Measurements from ENCODE around the gene MUC6.

DNA sequence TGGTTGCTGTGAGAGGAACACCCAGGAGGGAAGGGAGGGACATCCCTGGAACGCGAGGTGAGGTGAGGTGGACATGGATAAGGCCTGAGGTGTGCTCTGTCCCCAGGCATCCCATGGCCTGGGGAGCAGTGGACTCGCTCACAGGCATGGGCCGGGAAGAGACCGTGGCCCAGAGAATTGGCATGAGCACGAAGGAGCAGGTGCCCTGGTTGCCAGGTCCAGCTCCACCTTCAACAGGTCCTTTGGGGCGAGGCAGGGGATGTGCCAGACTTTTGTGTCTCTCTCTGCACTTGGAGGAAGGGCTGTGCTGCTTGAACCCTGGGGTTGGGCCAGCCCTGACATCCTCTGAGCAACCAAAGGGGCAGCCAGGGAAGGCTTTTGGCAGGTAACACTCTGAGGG, 21.5 kb downstream of the MUC6 start:
- TF ChIP-seq SP1 (IDR thresholded peaks at IDR 0.05; ENCODE audit: low read depth, low read length) (no peak), ASH2L (IDR thresholded peaks at IDR 0.05; ENCODE audit: low read length) (no peak), CREB1 (IDR thresholded peaks at IDR 0.05) (no peak), TEAD4 (IDR thresholded peaks at IDR 0.05; ENCODE audit: low read depth, low read length) (no peak), GABPA (IDR thresholded peaks at IDR 0.05; ENCODE audit: borderline replicate concordance, insufficient read depth, low read length) (no peak), POLR2A (IDR thresholded peaks at IDR 0.05; ENCODE audit: control extremely low read depth in 1 of 2, low read depth in 2 of 2, low read length in 2 of 2) (no peak), POLR2AphosphoS5 (IDR thresholded peaks at IDR 0.05; ENCODE audit: low read depth, low read length) (no peak), HDAC6 (IDR thresholded peaks at IDR 0.05; ENCODE audit: low read depth, low read length) (no peak), RFX5 (IDR thresholded peaks at IDR 0.05; ENCODE audit: borderline replicate concordance, low read depth, low read length) (no peak), BRCA1 (IDR thresholded peaks at IDR 0.05; ENCODE audit: low read depth, low read length) (no peak)
- TF ChIP-seq, protein P1, sequence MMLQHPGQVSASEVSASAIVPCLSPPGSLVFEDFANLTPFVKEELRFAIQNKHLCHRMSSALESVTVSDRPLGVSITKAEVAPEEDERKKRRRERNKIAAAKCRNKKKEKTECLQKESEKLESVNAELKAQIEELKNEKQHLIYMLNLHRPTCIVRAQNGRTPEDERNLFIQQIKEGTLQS (IDR thresholded peaks at IDR 0.05; ENCODE audit: insufficient read depth, low read depth, low read length): no peak
- TF ChIP-seq, protein P2, sequence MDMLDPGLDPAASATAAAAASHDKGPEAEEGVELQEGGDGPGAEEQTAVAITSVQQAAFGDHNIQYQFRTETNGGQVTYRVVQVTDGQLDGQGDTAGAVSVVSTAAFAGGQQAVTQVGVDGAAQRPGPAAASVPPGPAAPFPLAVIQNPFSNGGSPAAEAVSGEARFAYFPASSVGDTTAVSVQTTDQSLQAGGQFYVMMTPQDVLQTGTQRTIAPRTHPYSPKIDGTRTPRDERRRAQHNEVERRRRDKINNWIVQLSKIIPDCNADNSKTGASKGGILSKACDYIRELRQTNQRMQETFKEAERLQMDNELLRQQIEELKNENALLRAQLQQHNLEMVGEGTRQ (IDR thresholded peaks at IDR 0.05; ENCODE audit: low read length): no peak
- TF ChIP-seq, protein P3, sequence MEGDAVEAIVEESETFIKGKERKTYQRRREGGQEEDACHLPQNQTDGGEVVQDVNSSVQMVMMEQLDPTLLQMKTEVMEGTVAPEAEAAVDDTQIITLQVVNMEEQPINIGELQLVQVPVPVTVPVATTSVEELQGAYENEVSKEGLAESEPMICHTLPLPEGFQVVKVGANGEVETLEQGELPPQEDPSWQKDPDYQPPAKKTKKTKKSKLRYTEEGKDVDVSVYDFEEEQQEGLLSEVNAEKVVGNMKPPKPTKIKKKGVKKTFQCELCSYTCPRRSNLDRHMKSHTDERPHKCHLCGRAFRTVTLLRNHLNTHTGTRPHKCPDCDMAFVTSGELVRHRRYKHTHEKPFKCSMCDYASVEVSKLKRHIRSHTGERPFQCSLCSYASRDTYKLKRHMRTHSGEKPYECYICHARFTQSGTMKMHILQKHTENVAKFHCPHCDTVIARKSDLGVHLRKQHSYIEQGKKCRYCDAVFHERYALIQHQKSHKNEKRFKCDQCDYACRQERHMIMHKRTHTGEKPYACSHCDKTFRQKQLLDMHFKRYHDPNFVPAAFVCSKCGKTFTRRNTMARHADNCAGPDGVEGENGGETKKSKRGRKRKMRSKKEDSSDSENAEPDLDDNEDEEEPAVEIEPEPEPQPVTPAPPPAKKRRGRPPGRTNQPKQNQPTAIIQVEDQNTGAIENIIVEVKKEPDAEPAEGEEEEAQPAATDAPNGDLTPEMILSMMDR (IDR thresholded peaks at IDR 0.05; ENCODE audit: control extremely low read depth in 1 of 3, insufficient read depth in 1 of 3, low read depth in 1 of 3, low read length in 3 of 3): no peak
- TF ChIP-seq, protein P4, sequence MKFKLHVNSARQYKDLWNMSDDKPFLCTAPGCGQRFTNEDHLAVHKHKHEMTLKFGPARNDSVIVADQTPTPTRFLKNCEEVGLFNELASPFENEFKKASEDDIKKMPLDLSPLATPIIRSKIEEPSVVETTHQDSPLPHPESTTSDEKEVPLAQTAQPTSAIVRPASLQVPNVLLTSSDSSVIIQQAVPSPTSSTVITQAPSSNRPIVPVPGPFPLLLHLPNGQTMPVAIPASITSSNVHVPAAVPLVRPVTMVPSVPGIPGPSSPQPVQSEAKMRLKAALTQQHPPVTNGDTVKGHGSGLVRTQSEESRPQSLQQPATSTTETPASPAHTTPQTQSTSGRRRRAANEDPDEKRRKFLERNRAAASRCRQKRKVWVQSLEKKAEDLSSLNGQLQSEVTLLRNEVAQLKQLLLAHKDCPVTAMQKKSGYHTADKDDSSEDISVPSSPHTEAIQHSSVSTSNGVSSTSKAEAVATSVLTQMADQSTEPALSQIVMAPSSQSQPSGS (IDR thresholded peaks at IDR 0.05; ENCODE audit: low read length): no peak

Measured in H1 (cell line).